Nephron (organoid): ENCODE data around the gene UQCRQ.
A peak's percentile ranks its signal among the peaks of the same experiment; 100 is the strongest.
"Not testable (repeated sequence)": the region's sequence is repeated elsewhere in the genome, so short reads cannot be mapped to it uniquely, and the experiment has no call there.

Experiments used
- H3K27ac Mint-ChIP-seq, 3 experiments: 2 replicates each; pipeline ENCODE4 v1.8.0; 2020; ENCODE audit warnings: mixed read lengths in 3 of 3, mild to moderate bottlenecking in 2 of 3, moderate library complexity in 1 of 3
- H3K27me3 Mint-ChIP-seq: 2 replicates; pipeline ENCODE4 v1.8.0; 2021; ENCODE audit warnings: low read depth, mild to moderate bottlenecking, moderate library complexity, mixed read lengths
- H3K36me3 Mint-ChIP-seq: 2 replicates; pipeline ENCODE4 v1.8.0; 2020; ENCODE audit warnings: low read depth, mixed read lengths
- H3K4me1 Mint-ChIP-seq: 2 replicates; pipeline ENCODE4 v1.8.0; 2020; ENCODE audit warnings: mixed read lengths
- H3K4me3 Mint-ChIP-seq, 3 experiments: 2 replicates each; pipeline ENCODE4 v1.8.0; 2020; ENCODE audit warnings: mild to moderate bottlenecking in 3 of 3, mixed read lengths in 3 of 3, moderate library complexity in 2 of 3
- H3K9me3 Mint-ChIP-seq: 2 replicates; pipeline ENCODE4 v1.8.0; 2020; ENCODE audit warnings: mixed read lengths
- CTCF ChIP-seq, 3 experiments: fragments of 200-600 bp; sonication (generic); IDR thresholded peaks; one replicate each; pipeline ENCODE4 v1.5.0; 2021; ENCODE audit warnings: antibody characterized with exemption in 3 of 3; ENCODE audit not compliant: unreplicated experiment in 3 of 3

Gene UQCRQ

GRCh38 chr5:132854301-132854700, 12.1 kb upstream of the UQCRQ start:
- Mint-ChIP-seq H3K9me3 (no peaks in the 10 kb centered on the region), H3K27me3 (peaks cover 12% of the 10 kb centered on the region), H3K4me3 (no peak overlapping the region), H3K27ac (no peak overlapping the region), H3K4me1 (no peaks in the 10 kb centered on the region), H3K36me3 (no peaks in the 10 kb centered on the region)
- TF ChIP-seq CTCF (IDR thresholded peaks at IDR 0.05; ENCODE audit: unreplicated experiment in 3 of 3), result no peak

- not testable (repeated sequence) for H3K4me3 Mint-ChIP-seq, H3K9me3 Mint-ChIP-seq, H3K4me1 Mint-ChIP-seq, H3K27ac Mint-ChIP-seq, H3K36me3 Mint-ChIP-seq
- H3K27me3 Mint-ChIP-seq, result peaks cover 12% of the 10 kb centered on the region
Observed at GRCh38 chr5:132854992-132855391, 11.4 kb upstream of the UQCRQ start.

GRCh38 chr5:132856011-132856410, 10.4 kb upstream of the UQCRQ start:
- Mint-ChIP-seq H3K36me3 (no peaks in the 10 kb centered on the region), H3K9me3 (no peaks in the 10 kb centered on the region), H3K27me3 (peaks cover 12% of the 10 kb centered on the region), H3K4me3 (no peak overlapping the region), H3K27ac (no peak overlapping the region), H3K4me1 (no peaks in the 10 kb centered on the region)
- TF ChIP-seq CTCF (IDR thresholded peaks at IDR 0.05; ENCODE audit: unreplicated experiment in 3 of 3), result no peak

- Mint-ChIP-seq H3K4me3 (no peak overlapping the region), H3K4me1 (no peaks in the 10 kb centered on the region), H3K27me3 (peaks cover 15% of the 10 kb centered on the region), H3K36me3 (no peaks in the 10 kb centered on the region), H3K9me3 (no peaks in the 10 kb centered on the region), H3K27ac (no peak overlapping the region)
- TF ChIP-seq CTCF (IDR thresholded peaks at IDR 0.05; ENCODE audit: unreplicated experiment in 3 of 3), result no peak
Observed at GRCh38 chr5:132859889-132860437, 6.5 kb upstream of the UQCRQ start.

GRCh38 chr5:132860742-132861141, 5.7 kb upstream of the UQCRQ start:
- Mint-ChIP-seq H3K27ac (peak overlapping the region in 1 of 3 experiments; percentile 13), H3K36me3 (no peaks in the 10 kb centered on the region), H3K9me3 (no peaks in the 10 kb centered on the region), H3K4me3 (no peak overlapping the region), H3K4me1 (peaks cover 6% of the 10 kb centered on the region), H3K27me3 (peaks cover 9% of the 10 kb centered on the region)
- no peak for TF ChIP-seq CTCF (IDR thresholded peaks at IDR 0.05; ENCODE audit: unreplicated experiment in 3 of 3)

- H3K9me3 Mint-ChIP-seq, result no peaks in the 10 kb centered on the region
- H3K27me3 Mint-ChIP-seq, result peaks cover 3% of the 10 kb centered on the region
- peak overlapping the region; percentile 97 to 100 (median 98) for H3K4me3 Mint-ChIP-seq
- TF ChIP-seq CTCF (IDR thresholded peaks at IDR 0.05; ENCODE audit: unreplicated experiment in 3 of 3), result no peak
- peak overlapping the region; percentile 96 to 99 (median 98) for H3K27ac Mint-ChIP-seq
- peaks cover 23% of the 10 kb centered on the region for H3K36me3 Mint-ChIP-seq
- H3K4me1 Mint-ChIP-seq, result peaks cover 32% of the 10 kb centered on the region
Observed at GRCh38 chr5:132865668-132866341, 637 bp upstream of the UQCRQ start.
